ENCODE data around the gene HNF1B. TPM values are rescaled to one million over a fixed set of nuclear protein-coding genes. Genes with fewer than 3 reads are reported as not detected.

The HNF1B gene
- total RNA-seq, 2 experiments from 2014 or later, result not detected

DNA sequence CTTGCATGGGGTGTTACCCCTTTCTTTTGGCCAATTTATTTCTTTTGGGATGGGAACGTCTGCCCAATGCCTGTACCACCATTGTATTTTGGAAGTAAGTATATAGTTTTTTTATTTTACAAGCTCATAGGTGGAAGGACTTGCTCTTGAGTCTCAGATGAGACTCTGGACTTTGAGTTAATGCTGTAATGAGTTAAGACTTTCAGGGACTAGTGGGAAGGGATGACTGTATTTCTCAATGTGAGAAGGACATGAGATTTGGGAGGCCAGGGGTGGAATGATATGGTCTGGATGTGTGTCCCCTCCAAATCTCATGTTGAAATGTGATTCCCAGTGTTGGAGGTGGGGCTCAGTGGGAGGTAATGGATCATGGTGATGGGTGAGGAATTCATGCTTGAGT lies 49.1 kb downstream of the HNF1B start:
- POLR2A ChIA-PET, result no interaction called here
- no peak overlapping the region for H3K4me3 ChIP-seq (ENCODE audit: low read length)
- CTCF ChIA-PET, result no interaction called here
- Mint-ChIP-seq H3K27me3 (peaks cover 24% of the 10 kb centered on the region), H3K4me3 (no peak overlapping the region), H3K9me3 (peaks cover 3% of the 10 kb centered on the region), H3K4me1 (ENCODE audit: low read depth) (no peaks in the 10 kb centered on the region), H3K27ac (no peak overlapping the region), H3K36me3 (ENCODE audit: low read depth) (no peaks in the 10 kb centered on the region)
- TF ChIP-seq, protein P1, sequence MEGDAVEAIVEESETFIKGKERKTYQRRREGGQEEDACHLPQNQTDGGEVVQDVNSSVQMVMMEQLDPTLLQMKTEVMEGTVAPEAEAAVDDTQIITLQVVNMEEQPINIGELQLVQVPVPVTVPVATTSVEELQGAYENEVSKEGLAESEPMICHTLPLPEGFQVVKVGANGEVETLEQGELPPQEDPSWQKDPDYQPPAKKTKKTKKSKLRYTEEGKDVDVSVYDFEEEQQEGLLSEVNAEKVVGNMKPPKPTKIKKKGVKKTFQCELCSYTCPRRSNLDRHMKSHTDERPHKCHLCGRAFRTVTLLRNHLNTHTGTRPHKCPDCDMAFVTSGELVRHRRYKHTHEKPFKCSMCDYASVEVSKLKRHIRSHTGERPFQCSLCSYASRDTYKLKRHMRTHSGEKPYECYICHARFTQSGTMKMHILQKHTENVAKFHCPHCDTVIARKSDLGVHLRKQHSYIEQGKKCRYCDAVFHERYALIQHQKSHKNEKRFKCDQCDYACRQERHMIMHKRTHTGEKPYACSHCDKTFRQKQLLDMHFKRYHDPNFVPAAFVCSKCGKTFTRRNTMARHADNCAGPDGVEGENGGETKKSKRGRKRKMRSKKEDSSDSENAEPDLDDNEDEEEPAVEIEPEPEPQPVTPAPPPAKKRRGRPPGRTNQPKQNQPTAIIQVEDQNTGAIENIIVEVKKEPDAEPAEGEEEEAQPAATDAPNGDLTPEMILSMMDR (IDR thresholded peaks at IDR 0.05), result no peak
- H3K36me3 ChIP-seq (ENCODE audit: insufficient read depth, low read length), result no peaks in the 10 kb centered on the region
- no peak overlapping the region for H3K27ac ChIP-seq (ENCODE audit: low read depth in 1 of 2, low read length in 2 of 2)
- peaks cover 0 to 9% of the 10 kb centered on the region in 2 experiments for H3K9me3 ChIP-seq (ENCODE audit: control insufficient read depth in 1 of 2, insufficient read depth in 1 of 2, low read length in 2 of 2)
- ATAC-seq (ENCODE audit: poor library complexity), result no peak
- H3K27me3 ChIP-seq (ENCODE audit: control insufficient read depth in 1 of 2, insufficient read depth in 2 of 2, low read length in 2 of 2), result peaks cover 0 to under 1% of the 10 kb centered on the region in 2 experiments
- no peak for DNase-seq
- no peaks in the 10 kb centered on the region for H3K4me1 ChIP-seq (ENCODE audit: insufficient read depth, low read length)
- intact Hi-C loops (cut with DNase I, micrococcal nuclease), result no loop called here

DNA sequence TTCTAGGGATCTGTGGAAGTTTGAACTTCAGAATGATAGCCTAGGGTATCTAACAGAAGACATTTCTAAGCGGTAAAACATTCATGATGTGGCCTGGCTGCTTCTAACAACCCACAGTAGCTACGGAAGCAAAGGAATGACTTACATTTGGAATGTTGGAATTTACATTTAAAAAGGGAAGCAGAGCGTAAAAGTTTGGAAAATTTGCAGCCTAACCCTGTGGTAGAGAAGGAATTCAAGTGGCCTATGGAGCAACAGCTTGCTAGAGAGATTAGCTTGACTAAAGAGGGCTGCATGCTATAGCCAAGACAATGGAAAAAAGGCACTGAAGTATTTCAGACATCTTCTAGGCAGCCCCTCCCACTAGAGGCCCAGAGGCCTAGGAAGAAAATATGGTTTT lies 50.1 kb downstream of the HNF1B start:
- H3K27ac Mint-ChIP-seq, result no peak overlapping the region
- CTCF ChIA-PET, result no interaction called here

DNA sequence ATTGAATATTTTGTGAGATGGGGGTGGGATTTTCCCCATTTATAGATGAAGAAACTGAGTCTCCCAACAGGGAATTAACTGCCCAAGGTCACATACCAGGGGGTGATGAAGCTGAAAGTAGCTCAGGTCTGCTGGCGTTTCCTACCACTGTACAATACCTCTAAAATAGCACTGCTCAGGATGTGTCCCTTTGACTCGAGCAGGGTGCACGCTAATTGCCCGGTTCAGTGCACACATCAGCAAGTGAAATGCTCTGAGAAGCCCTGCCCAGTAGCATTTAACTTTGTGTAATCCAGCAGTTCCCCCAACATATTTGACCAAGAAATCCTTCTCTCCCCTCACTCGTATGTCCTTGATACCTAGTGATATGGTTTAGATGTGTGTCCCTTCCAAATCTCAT lies 51.5 kb downstream of the HNF1B start:
- no peak overlapping the region for H3K4me3 ChIP-seq (ENCODE audit: low read length)
- H3K36me3 Mint-ChIP-seq (ENCODE audit: low read depth), result no peaks in the 10 kb centered on the region
- TF ChIP-seq, protein P1 (IDR thresholded peaks at IDR 0.05), result no peak
- ATAC-seq (ENCODE audit: poor library complexity) (no peak), DNase-seq (no peak)
- peaks cover 0 to 9% of the 10 kb centered on the region in 2 experiments for H3K9me3 ChIP-seq (ENCODE audit: control insufficient read depth in 1 of 2, insufficient read depth in 1 of 2, low read length in 2 of 2)
- no peaks in the 10 kb centered on the region for H3K4me1 Mint-ChIP-seq (ENCODE audit: low read depth)
- H3K4me1 ChIP-seq (ENCODE audit: insufficient read depth, low read length), result no peaks in the 10 kb centered on the region
- no peaks in the 10 kb centered on the region for H3K27me3 ChIP-seq (ENCODE audit: control insufficient read depth in 1 of 2, insufficient read depth in 2 of 2, low read length in 2 of 2)
- H3K27ac ChIP-seq (ENCODE audit: low read depth in 1 of 2, low read length in 2 of 2), result no peak overlapping the region
- ChIA-PET CTCF (no interaction called here), POLR2A (no interaction called here)
- no peak overlapping the region for H3K4me3 Mint-ChIP-seq
- no peaks in the 10 kb centered on the region for H3K36me3 ChIP-seq (ENCODE audit: insufficient read depth, low read length)
- no peak overlapping the region for H3K27ac Mint-ChIP-seq
- intact Hi-C loops (cut with DNase I, micrococcal nuclease), result no loop called here
- H3K9me3 Mint-ChIP-seq, result peaks cover 3% of the 10 kb centered on the region
- peaks cover 9% of the 10 kb centered on the region for H3K27me3 Mint-ChIP-seq

More for the DNA sequence above, 50.1 kb downstream of the HNF1B start:
- Histone ChIP-seq H3K36me3 (ENCODE audit: insufficient read depth, low read length) (no peaks in the 10 kb centered on the region), H3K4me1 (ENCODE audit: insufficient read depth, low read length) (no peaks in the 10 kb centered on the region), H3K27me3 (ENCODE audit: control insufficient read depth in 1 of 2, insufficient read depth in 2 of 2, low read length in 2 of 2) (no peaks in the 10 kb centered on the region), H3K27ac (ENCODE audit: low read depth in 1 of 2, low read length in 2 of 2) (no peak overlapping the region), H3K9me3 (ENCODE audit: control insufficient read depth in 1 of 2, insufficient read depth in 1 of 2, low read length in 2 of 2) (peaks cover 0 to 9% of the 10 kb centered on the region in 2 experiments), H3K4me3 (ENCODE audit: low read length) (no peak overlapping the region)
- H3K27me3 Mint-ChIP-seq, result peaks cover 16% of the 10 kb centered on the region
- TF ChIP-seq, protein P1 (IDR thresholded peaks at IDR 0.05), result no peak
- no peaks in the 10 kb centered on the region for H3K36me3 Mint-ChIP-seq (ENCODE audit: low read depth)
- ATAC-seq (ENCODE audit: poor library complexity), result no peak
- peaks cover 3% of the 10 kb centered on the region for H3K9me3 Mint-ChIP-seq
- POLR2A ChIA-PET, result no interaction called here
- no peak overlapping the region for H3K4me3 Mint-ChIP-seq
- intact Hi-C loops (cut with DNase I, micrococcal nuclease), result no loop called here
- H3K4me1 Mint-ChIP-seq (ENCODE audit: low read depth), result no peaks in the 10 kb centered on the region
- DNase-seq, result no peak
